TTC549 (cell line): ENCODE measurements around the gene GJA3.
A peak's percentile ranks its signal among the peaks of the same experiment; 100 is the strongest.

ENCODE experiments used
- FAIRE-seq: peaks from 2 replicates; lab custom pipeline; 2012; peaks lifted over from hg19 to GRCh38; lab: Jason Lieb, UNC

The GJA3 gene

GRCh38 chr13:20127562-20128458 lies 33.0 kb downstream of the GJA3 start:
- no peak for FAIRE-seq

DNA sequence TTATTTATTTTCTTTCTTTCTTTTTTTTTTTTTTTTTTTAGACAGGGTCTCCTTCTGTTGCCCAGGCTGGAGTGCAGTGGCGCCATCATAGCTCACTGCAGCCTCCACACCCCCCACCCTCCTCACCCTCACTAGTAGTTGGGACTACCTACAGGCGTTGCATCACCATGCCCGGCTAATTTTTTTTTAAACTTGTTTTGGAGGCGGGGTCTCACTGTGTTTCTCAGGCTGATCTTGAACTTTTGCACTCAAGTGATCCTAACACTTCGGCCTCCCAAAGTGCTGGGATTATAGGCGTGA lies 33.6 kb downstream of the GJA3 start:
- FAIRE-seq, result no peak

GRCh38 chr13:20126541-20127261 lies 34.2 kb downstream of the GJA3 start:
- no peak for FAIRE-seq

- FAIRE-seq, result no peak
Measured at GRCh38 chr13:20125783-20126165, 35.1 kb downstream of the GJA3 start.

DNA sequence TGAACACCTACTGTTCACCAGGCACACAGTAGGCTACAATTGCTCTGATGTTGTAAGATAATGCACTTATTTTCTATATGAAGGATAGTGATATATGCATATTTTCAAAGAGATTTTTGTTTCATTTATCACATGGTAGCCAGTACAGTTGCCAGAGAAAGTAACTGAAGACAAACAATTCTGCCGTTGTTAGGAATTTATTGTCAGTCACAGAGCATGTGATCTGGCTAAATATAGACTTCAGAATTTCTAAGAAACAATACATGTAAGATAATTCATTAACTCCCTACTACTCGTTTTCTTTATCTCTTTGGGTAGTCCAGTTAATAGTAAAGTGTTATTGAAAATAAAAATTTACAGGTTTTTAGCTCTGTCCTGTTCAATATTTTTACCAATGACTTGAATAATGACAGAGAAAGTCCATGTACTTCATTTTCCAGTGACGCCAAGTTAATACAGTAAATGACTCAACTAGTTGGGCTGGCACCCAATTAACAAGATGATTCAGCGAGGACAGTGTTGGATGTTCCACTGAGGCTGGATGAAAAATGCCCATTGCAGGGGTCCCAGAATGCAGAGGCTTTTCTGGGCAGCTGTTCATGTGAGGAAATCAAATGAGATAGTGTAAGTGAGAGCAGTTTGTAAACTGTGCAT lies 35.6 kb downstream of the GJA3 start:
- FAIRE-seq, result no peak

DNA sequence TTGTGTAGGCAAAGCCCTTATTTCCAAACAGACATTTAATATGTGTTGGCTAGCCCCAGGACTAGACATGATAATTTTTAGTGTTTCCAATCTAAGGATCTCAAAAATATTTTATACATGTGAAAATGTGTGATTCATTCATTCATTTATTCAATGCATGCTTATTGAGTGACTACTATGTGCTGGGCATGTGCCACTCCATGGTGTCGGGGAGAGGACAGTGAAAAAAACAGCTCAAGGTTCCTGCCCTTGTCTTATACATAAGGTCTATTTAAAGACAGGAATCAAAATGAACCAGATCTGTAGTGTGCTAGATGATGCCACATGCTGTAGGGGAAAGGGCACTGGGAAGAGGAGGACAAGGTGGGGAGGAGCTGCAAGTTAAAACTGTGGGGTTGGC lies 36.5 kb downstream of the GJA3 start:
- FAIRE-seq, result no peak

GRCh38 chr13:20121159-20121525 lies 39.7 kb downstream of the GJA3 start:
- no peak for FAIRE-seq

DNA sequence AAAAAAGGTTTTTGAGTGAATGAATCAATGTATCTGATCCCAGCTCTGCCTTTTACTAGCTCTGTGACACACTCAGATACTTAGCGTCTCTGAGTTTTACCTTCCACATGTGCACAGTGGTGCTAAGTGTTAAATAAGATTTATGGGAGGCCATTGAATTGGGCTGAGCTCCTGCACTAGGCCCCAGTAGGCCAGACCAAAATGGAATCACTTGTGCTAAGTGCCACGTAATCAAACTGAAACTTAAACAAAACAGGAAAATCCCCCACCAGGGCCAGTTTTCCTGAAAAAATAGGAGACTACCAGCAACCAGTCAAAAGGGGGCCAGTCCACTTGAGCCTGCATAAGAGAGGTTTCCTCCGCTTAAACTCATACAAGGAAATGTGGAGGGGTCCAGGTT lies 40.9 kb downstream of the GJA3 start:
- no peak for FAIRE-seq

DNA sequence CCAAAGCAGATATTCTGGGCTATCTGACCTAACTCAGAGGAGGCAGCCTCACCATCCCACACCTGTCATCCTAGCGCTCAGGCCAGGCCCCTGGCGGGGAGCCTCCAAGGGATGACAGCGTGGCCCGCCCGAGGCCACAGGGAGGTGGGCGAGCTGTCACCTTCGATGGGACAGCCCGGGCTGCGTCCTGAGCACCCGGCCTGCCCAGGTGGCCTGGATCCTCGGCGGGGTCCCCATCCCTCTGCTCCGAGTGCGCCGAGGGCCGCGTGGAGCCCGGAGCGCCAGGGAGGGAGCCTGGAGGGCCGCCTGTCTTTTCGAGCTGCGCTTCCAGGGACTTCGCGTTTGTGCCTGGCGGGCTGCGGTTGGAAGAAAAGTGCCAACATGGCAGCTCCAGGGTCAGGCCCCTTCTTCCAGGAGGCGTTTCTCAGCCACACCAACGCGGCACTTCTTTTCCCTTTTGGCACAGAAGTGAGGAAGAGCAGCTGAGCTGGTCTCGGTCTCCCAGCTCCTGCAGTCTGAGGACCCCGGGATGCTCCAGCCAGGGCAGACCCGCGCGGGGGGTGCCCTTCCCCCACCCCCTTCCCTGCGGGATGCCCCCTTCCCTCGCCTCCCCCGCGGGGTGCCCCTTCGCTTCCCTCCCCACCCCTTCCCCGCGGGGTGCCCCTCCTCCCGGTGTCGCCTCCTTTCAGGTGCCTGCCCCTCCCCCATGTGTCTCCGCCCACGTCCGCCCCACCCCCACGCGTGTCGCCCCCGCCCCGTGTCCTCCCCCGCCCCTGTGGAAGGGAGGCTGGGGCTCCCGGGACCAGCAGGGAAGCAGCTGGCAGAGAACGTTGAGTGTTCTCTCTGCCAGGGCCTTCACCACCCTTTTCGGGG lies 42.3 kb downstream of the GJA3 start:
- FAIRE-seq, result no peak

DNA sequence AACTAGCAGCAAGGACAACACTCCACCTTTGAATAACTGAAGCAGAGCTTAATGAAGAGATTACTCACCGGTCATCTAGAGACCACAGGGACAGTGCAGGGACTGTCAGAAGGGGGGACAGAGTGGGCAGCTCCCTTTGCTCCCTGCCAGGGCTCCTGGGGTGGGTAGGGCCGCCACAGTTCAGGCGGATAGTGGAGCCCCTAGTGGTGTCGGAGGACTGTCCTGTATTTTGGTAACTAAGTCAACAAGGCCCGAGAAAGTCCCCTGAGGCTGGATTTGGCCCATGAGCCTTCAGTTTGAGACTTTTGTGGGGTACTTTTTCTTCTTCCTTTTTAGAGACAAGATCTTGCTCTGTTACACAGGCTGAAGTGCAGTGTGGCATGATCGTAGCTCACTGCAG lies 44.6 kb downstream of the GJA3 start:
- FAIRE-seq, result no peak

- FAIRE-seq, result no peak
Measured at GRCh38 chr13:20114066-20114610, 46.7 kb downstream of the GJA3 start.

DNA sequence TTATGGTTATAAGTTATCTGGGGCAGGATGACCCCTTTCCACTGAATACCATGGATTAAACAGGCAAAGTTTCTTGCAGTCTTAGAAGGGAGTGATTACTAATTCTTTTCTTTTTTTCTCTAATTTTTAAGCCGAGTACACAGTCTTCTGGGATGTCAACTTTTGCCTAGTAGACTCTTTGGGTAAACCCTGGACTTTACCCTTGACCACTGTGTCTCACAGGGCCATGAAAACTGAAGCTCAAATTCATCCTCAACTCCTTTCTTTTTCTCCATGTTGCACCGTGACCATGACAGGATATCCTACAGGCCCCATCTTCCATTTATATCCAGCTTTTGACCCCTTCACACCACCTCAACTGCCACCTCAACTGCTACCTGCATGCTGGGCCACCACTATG lies 51.8 kb downstream of the GJA3 start:
- FAIRE-seq, result no peak

- no peak for FAIRE-seq
Measured at GRCh38 chr13:20106742-20107141, 54.1 kb downstream of the GJA3 start.

DNA sequence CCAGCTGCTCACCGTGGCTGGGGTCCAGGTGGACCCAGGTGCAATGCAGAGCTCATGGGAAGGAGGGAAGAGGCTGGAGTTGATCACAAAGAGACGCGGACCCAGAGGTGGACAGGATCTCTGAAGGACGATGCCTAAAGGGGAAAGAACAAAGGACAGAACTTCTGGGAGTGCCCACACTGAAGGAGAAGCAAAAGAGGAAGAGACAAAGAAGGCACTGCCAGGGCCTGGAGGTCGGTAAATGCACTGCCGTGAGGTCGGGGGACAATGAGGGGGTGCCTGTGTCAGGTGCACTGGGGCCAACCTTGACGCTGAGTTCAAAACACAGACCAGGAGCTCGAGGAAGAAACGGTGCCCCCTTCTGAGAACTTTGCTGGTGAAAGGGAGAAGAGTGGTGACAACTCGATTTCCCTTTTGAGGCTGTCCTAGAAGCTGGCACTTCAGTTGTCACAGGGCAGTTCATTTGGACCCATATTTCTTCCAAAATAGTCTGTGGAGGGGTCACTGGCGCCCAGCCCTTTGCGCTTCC lies 55.6 kb downstream of the GJA3 start:
- FAIRE-seq, result no peak

- no peak for FAIRE-seq
Measured at GRCh38 chr13:20102525-20103180, 58.2 kb downstream of the GJA3 start.

DNA sequence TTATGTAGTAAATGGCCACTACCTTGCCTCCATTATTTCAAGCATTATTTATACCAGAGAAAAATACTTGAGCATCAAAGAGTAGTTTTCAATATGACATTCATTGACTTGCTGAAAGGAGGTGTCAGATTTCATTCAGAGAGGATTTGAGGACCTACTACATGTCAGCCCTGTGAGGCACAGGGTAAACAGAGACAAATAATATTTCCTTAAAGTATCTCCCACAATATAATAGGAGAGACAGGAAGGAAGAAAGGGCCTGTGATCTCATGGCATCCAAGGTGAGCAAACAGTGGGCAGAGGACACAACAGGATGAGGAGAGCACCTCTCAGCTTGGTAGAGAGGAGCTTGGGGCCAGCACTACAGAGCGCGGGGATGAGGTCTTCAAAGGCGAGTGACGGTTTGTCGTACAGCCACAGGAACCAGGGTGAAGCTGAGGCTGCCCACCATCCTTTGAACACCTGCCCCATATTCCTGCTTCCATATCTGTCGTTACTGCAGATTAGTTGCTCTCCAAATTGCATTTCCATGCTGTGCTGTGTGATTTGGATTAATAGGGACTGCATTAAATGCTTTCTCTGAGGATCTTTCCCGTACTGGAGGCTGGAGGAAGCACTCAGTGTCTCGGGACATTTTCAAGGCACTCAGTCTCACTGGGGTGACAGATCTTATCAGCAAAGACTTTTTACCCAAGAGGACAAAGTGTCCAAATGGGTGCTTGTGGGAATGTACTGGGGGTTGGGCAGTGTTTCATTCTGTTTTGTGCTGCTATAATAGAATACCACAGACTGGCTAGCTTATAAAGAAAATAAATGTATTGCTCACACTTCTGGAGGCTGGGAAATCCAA lies 59.2 kb downstream of the GJA3 start:
- no peak for FAIRE-seq

DNA sequence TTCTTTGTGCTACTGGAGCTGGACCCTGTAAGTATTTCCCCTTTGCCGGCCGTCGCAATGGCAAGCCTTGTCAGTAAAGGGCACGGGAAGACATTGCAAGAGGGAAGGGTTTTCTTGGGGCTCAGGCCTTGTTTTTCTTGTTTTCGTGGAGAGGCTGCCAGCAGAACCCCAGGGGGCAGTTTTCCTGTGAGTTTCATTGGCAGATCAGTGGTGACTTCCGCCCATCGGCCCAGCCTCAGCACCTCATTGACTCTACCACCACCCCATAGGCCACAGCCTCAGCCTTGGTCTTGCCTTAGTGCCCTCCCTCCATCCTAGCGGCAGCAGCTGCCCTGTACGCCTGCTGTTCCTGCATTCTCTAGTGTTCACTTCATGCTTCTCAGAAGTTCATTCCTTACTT lies 61.5 kb downstream of the GJA3 start:
- FAIRE-seq, result no peak

DNA sequence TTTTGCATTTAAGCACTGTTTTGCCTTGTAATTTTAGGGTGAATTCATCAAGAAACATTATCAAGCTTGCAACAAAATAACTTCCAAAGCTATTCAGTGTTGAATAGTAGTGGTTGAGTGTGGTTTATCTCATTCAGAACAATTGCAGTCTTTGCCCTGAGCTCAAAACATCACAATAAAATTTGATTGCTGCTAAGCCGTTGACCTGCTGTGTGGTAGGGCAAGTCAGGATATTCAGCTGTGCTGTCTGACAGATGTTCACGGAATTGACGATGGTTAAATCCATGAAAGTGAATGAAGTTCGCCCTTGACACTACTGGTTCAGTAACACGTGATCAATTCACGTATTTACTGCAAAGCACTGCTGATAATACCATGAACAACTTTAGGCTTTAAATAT lies 66.9 kb downstream of the GJA3 start:
- no peak for FAIRE-seq

- peak; percentile 49 for FAIRE-seq
Measured at GRCh38 chr13:20090349-20090748, 70.5 kb downstream of the GJA3 start.
